HG03575 (cell line): Measurements from ENCODE around the gene LAMA5.

Experiments used
- ATAC-seq: cut with Tn5 transposase; IDR thresholded peaks from one replicate; pipeline ENCODE4 v1.9.1; 2021; ENCODE audit not compliant: unreplicated experiment, insufficient number of reproducible peaks, low FRiP score; ENCODE audit errors: extremely low read depth

Gene LAMA5

DNA sequence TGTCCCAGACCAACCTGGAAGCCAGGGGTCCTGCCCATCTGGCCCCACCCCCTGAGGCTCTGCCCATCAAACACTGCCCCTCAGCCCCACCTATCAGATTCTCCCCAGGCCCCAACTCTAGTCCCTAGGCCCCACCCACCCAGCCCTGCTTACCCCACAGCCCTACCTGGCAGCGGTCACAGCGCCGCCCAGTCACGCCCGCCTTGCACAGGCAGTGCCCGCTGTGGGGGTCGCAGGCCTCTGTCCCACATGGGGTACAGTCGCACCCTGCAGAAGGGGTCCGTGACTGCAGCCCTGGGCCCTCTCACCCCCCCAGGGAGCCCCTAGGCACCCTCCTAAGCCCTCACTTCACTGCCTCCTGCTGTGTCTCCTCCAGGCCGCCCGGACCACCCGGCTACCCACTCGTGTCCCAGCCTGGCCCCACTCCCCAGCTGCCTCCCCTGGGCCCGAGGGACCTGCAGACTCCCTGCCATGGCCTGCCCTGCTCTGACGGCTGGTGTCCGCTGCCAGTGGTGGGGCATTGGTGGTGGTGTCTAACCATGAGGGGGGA lies 44.5 kb downstream of the LAMA5 start:
- ATAC-seq = no peak

DNA sequence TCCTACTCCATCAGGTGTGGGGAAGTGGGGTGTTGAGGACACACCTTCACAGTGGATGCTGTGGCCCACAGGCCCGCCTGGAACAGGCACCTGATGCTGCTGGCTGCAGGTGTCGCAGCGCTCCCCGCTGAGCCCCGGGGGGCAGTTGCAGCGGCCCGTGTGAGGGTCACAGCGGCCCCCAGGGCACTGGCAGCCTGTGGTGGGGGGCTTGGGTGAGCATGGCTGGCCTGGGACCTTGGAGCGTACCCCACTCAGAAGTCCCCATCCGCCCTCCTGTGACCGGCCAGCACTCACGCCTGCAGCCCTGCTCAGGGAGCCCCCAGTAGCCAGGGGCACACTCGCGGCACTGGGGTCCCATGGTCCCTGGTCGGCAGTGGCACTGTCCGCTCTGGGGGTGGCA lies 45.1 kb downstream of the LAMA5 start:
- ATAC-seq = no peak

DNA sequence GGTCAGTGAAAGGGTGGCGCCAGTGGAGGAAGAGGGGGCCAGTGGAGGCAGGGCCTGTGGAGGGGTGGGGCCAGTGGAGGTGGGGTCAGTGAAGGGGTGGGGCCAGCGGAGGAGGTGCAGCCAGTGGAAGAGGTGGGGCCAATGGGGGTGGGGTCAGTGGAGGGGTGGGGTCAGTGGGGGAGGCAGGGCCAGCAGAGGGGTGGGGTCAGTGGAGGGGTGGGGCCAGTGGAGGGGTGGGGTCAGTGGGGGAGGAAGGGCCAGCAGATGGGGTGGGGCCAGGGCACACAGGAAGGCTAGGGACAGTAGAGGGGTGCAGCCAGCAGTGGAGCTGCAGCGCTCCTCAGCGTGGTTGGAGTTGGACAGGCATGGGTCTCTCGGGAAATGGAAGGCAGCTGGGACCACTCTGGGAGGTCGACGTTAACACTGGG lies 45.6 kb downstream of the LAMA5 start:
- no peak for ATAC-seq

DNA sequence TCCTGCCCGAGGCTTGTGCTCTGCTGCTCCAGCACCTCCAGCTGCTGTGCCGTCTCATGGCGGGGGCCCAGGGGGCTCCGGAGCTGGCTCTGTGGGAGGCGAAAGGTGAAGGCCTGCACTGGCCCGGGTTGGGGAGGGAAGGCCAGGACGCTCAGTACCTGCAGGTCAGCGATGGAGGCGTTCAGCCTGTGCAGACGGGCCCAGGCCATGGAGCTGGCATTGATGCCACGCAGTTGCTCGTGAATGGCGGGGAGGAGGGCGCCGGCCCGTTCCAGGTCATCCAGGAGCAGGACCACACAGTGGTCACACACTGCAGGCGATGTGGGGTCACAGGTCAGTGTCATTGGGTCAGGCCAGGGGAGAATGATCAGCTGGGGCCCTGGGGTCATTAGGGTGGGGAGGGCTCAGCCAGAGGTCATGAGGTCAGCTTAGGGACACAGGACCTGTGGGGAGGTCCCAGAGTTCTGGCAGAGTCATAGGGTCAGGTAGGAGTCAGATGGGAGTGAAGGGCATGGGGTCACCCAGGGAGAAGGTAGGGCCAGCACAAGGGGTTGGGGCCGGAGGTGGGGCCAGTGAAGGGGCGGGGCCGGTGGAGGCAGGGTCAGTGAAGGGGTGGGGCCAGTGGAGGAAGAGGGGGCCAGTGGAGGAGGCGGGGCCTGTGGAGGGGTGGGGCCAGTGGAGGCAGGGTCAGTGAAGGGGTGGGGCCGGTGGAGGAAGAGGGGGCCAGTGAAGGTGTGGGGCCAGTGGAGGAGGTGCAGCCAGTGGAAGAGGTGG lies 46.3 kb downstream of the LAMA5 start:
- ATAC-seq = no peak

- ATAC-seq = no peak
Observed at GRCh38 chr20:62319346-62319909, 47.7 kb downstream of the LAMA5 start.

DNA sequence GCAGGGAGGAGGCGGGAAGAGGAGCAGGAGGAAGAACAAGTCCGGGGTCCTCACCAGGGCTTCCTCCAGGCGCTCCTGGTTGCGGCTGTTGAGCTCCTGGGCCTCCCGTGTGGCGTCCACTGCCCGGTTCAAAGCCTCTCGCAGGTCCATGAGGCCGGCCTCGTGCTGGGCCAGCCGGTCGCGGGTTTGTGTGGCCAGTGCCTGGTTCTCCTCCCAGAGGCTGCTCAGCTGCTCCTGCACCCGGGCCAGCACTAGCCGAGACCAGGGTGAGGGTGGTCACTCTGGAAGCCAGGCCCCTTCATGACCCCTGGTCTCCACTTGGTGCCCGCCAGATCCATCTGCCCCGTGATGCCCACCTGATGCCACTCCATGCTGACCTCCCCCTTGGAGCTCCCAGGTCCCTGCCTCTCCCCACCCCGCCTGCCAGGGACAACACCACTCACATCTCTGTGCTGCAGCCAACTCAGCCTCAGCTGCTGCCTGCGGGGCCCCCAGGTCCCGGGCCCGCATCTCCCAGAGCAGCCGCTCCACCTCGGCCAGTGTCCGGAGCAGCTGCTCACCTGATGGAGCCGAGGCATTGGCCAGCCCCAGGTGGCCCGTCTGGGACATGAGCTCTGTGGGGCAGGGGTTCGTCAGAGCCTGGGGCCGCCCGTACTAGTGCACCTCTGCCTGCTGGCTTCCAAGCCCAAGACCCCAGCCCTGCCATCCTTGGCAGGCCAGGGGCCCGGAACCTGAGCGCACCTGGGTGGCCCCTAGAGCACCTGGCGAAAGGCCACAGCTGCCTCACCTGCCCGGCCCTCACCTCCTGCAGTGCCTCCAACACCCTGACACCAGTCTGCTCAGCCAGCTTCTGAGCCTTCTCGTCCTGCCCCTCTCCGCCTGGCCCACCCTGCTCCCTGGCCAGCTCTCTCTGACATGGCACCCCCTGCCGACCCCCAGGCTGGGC lies 48.4 kb downstream of the LAMA5 start:
- no peak for ATAC-seq

DNA sequence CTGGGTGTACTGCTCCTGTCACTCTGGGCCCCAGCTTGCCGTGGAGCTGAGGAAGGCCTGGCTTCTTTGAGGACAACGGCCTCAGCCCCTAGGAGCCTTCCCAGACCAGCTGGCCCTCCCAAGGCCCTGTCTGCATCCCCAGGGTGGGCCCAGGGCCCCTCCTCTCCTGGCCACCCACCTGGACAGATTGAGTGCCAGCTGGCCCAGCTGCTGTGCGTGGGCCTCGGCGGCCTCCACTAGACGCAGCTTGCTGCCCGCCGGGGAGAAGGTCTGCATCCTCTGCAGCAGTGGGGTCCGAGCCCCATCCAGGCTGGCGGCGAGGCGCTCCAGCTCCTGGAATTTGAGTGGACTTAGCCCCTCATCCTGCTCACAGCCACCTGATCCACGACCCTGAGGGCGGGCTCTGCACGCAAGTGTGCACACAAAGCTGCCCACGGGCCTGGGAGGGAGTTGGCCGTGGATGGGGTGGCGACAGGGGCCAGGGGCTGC lies 49.9 kb downstream of the LAMA5 start:
- ATAC-seq = no peak

DNA sequence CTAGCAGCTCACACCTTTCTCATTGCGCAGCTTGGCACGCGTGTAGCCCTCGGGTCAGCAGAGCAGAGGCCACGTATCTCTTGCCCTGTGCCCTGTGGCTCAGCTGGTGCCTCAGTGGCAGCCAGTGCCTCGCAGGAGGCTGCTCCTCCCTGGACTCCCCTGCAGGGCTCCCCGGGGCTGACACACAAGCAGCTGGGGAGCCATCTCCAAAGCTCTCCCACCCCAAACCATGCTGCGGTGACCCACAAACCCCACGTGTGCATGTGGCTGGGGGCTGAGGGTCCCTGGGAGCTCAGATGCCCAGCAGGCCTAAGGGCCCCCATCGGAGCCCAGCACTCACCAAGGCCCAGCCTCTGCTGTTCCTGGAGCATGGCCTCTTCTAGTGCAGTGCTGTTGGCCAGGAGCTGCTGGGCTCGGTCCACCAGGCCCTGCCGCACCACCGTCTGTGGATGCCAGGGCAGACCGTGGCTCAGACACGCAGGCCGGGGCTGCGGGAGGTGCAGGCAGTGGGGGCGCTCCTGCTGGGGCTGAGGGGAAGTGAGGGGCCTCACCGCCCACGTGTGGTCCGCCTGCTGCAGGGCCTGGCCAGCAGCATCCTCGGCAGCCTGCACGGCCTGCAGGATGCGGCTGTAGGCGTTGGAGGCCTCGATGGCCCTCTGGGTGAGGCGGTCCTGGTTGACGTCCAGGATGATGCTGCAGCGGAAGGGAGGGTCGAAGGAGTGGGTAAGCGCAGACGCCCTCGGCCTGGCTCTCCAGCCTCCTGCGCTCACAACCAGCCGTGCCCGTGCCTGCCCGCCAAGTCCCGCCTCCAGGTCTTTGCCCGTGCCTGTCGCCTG lies 50.6 kb downstream of the LAMA5 start:
- no peak for ATAC-seq

DNA sequence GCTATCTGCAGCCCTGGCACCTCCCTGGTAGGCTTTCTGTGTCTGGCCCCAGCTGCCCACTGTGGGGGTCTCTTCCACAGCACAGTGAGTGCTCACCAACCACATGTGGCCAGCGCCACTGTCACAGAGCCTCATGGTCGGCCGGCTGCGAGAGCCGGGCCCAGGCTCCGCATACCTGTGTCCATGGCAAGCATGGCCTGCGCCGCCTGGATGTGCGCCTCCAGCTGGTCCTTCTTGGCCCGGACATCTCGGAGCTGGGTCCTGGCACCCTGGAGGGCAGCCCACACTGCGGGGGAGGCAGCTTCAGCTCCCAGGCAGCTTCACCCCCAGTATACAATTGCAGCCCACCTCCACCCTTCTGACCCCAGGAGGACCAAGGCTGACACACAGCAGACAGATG lies 51.3 kb downstream of the LAMA5 start:
- no peak for ATAC-seq

- ATAC-seq = no peak
Observed at GRCh38 chr20:62314711-62315302, 52.3 kb downstream of the LAMA5 start.

GRCh38 chr20:62314339-62314638 lies 52.8 kb downstream of the LAMA5 start:
- no peak for ATAC-seq

- no peak for ATAC-seq
Observed at GRCh38 chr20:62313460-62314338, 53.4 kb downstream of the LAMA5 start.

DNA sequence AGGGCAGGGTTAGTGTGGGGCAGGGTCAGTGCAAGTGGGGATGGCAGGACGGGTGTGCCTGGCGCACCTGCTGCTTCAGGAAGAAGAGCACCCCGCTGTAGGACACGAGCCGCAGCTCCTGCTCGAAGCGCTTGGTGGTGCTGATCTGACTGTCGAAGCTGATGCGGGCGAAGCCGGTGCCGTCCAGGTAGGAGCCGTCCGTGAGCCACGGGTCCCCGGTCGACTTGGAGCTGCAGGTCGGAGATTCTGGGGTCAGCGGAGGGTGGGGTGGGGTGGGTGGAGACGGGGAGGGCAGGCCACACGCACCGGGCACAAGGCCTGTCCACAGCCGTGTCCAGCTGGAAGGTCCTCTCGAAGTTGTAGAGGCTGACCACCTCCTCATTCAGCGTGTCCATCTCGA lies 54.1 kb downstream of the LAMA5 start:
- no peak for ATAC-seq

DNA sequence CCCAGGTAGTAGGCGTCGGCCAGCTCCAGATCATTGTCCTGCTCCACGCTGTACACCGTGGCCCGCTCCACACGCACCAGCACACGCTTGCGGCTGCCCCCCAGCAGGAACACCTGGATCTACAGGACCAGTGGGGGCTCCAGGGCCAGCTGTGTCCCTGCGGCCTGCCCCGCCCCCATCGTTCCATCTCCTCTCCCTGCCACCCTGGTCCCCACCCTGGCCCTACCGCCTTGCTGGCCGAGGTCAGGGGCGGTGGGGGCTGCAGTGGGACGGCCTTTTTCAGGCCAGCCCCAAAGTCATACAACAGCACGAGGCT lies 54.5 kb downstream of the LAMA5 start:
- no peak for ATAC-seq

- no peak for ATAC-seq
Observed at GRCh38 chr20:62311832-62312661, 55.1 kb downstream of the LAMA5 start.

DNA sequence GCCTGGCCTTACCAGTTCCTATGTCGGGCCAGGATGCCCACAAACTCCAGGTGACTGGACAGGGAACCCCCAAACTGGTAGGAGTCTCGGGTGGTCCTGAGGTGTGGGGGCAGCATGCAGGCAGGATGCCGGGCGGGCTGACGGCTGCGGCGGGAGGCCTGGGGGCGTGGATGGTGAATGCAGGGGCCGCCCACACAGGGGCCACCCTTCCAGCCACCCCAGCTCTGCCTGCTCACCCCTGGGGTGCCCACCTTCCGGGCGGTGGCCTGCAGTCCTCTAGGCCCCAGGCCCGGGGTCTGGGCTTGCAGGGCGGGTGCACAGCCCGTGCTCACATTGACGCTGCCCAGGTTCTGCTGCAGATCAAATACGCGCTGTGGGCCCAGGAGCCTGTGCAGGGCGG lies 56.0 kb downstream of the LAMA5 start:
- no peak for ATAC-seq

DNA sequence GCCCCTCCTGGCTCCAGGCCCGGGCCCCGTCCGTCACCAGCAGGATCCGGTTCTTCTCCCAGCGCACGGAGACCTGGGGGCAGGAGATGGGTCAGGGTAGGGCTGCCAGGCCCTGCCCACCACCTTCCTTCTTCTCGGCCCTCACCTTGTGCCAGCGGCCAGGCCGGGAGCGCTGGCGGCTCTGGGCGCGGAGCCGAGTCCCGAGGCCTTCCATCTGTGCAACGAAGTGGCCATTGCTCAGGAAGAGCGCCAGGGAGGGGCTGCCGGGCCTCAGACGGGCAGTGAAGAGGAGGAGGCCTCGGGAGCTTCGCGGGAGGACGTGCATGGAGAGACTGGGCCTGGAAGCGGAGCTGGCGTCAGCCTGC lies 56.4 kb downstream of the LAMA5 start:
- no peak for ATAC-seq
